GM19193 (cell line): ENCODE data around the gene HOTAIR.

Experiments used
- POLR2A ChIP-seq: IDR thresholded peaks from 4 replicates; pipeline ENCODE4 v1.6.1; 2011; ENCODE audit not compliant: insufficient read depth, insufficient read length; ENCODE audit errors: extremely low read depth

The HOTAIR gene

GRCh38 chr12:53959314-53959713 is 15.4 kb downstream of the HOTAIR start:
- no peak for TF ChIP-seq POLR2A

DNA sequence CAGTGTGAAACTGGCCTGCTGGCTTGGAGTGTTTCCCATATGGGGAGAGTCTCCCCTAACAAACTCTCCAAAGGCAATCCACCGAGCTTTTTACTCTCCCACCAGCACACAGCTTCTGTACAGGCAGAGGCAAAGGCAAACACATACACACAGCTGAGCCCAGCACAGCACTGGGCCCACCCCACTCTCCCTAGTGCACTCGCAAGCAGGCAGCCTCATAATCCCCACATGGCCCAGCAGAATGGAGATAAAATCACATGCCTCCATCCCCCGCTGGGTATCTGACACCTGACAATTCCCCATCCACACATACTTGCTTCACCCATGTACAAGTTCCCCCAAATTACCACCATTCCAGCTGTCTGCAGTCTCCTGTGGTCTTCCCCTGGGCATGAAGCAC is 16.6 kb downstream of the HOTAIR start:
- TF ChIP-seq POLR2A: no peak

- no peak for TF ChIP-seq POLR2A
Measured at GRCh38 chr12:53956914-53957536, 17.7 kb downstream of the HOTAIR start.

DNA sequence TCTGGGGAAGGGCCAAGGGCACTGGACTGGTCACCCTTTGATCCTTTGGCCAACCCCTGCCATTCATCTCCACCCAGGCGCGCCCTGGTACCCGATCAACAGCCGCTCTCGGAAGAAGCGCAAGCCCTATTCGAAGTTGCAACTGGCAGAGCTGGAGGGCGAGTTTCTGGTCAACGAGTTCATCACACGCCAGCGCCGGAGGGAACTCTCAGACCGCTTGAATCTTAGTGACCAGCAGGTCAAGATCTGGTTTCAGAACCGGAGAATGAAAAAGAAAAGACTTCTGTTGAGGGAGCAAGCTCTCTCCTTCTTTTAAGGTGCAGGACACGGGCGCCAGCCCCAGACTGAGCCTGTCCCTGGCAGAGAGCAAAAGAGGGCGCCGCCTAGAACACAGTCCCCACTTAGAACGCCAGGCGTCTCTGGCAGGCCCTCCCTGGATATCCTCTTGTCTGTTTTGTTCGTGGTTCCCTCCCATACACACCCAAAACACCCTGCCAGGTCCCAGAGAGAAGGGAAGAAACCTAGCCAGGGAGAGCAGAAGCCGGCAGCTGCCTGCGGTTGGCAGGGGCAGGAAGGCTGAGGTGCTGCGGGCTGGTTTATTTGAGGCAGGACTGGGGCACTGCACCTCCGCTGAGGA is 18.4 kb downstream of the HOTAIR start:
- TF ChIP-seq POLR2A: no peak

DNA sequence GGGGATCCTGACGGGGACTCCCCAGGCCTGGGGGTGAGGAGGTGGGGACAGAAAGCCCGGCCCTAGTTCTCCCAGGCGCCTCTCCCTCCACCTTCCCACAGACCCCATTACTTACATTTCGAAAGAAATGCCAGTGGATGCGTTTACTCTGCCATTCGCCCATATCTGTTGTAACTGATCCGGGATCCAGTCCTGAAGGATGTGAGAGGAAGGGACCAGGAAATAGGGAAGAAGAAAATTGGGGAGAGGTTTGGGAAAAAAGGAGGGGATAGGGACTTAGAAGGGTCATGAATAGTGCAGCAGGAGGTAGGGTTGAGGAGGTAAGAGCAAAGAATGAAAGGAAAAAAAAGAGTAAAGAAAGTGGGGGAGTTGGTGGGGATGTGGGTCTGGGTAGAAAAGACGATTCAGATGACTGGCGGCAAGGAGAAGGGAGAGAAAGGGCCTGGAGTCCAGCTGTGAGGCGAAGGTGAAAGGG is 18.9 kb downstream of the HOTAIR start:
- TF ChIP-seq POLR2A: no peak

DNA sequence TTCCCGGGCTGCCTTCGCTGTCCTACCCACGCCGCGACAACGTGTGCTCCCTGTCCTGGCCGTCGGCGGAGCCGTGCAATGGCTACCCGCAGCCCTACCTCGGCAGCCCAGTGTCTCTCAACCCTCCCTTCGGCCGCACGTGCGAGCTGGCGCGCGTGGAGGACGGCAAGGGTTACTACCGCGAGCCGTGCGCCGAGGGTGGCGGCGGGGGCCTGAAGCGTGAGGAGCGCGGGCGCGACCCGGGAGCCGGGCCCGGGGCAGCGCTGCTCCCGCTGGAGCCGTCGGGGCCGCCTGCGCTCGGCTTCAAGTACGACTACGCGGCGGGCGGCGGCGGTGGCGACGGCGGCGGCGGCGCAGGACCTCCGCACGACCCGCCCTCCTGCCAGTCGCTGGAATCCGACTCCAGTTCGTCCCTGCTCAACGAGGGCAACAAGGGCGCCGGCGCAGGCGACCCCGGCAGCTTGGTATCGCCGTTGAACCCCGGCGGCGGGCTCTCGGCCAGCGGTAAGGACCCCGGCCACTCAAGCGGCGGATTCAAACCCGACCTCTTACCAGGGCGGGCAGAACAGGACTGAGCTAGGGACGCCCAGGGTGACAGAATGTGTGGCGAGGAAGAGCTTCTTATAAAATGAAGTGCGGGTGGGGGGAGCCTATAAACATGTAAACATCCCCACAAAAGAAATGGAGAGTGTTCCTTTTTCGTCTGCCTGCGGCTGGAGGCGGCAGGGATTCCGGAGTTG is 19.5 kb downstream of the HOTAIR start:
- TF ChIP-seq POLR2A: no peak

DNA sequence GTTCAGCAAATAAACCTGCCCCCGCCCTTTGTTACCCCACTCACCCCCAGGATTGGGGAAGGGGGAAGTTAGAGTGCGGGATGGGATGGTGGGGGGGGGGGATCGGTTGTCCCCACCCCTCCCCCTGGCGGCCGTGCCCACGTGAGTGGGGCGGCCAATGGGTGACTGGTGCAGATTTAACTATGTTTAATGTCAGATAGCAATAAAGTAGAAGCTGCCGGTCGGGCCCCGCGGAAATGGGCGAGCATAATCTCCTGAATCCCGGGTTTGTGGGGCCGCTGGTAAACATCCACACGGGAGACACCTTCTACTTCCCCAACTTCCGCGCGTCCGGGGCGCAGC is 20.1 kb downstream of the HOTAIR start, which contains the start of gene HOXC12:
TSS of gene HOXC12 (plus strand) at position 210 of the 342 bp plus-strand sequence. CDS start at position 237, 27 bp downstream.
- no peak for TF ChIP-seq POLR2A

- TF ChIP-seq POLR2A: no peak
Measured at GRCh38 chr12:53953831-53954693, 20.7 kb downstream of the HOTAIR start.

GRCh38 chr12:53952871-53953734 is 21.7 kb downstream of the HOTAIR start:
- no peak for TF ChIP-seq POLR2A

- TF ChIP-seq POLR2A: no peak
Measured at GRCh38 chr12:53952335-53952694, 22.4 kb downstream of the HOTAIR start.

DNA sequence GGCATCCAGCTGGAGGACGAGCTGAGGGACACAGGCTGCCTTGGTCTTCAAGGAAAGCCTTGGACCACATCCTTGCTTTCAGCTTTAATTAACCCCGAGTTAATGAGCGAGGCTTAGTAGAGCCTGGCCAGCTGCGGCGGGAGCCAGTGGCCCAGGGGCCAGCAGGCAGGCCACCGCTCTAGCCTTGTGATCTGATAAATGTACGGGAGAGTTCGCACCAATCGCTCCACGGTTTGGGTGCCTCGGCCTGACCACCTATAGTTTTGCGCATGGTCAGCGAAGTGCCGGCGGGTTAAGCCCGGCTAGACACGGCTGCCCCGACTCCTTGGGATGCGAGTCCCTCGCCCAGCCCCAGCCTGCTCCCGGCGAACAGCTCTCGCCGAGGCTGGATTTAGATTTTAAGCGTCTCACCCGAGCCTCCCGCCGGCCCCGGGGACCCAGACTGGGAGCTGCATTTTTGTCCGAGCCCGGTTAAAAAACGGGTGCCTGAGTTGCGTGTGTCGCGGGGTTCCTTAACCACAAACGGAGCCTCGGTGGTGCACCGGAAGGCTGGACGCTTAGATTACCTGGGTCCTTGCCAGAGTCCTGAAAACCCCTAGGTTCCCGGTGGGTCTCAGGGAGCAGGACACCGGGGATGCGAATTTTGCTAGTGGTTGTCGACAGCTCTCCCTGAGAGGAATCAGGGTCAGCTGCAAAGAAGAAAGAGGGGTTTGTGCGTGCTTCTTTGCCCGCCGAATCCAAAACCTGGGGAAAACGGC is 23.0 kb downstream of the HOTAIR start:
- TF ChIP-seq POLR2A: no peak

DNA sequence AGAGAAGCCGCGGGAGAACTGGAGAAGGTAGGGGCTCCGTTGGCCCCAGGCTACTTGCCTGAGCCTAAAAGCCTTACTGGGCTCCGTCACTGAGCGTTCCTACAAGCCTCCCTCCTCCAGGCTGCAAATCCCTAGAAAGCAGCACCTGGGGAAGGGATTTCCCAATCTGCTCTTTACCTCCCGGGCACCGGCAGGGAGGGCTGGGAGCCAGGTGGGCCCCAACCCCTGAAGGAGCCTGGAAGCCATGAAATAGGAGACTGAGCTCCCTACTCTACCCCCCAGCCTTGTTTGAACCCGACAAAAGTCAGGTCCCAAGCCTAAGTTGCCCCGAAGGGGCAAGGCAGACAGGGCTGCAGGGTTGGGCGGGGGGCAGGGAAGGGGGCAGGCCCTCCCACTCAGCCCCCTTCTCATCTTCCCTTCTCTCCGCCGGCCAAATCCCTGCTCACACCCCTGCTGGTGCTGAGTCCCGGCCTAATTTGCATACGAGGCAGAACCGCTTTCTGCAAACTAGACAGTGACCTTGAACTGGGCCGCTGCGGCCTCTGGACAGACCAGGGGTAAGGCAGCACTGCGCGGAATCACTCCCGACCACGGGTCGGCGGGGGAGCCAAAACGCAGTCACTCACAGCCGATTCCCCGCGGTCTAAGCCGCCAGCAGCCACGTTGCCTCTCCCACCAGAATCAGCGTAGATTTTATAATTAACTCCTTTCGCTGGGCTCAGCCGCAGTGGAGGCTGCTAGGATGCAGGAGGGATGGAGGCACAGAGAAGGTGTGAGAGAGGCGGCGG is 23.8 kb downstream of the HOTAIR start:
- no peak for TF ChIP-seq POLR2A

- TF ChIP-seq POLR2A: no peak
Measured at GRCh38 chr12:53950437-53950773, 24.3 kb downstream of the HOTAIR start.
